Glutamatergic neuron (in vitro differentiated cells): ENCODE measurements around the gene MED14. TPM values are rescaled to one million over a fixed set of nuclear protein-coding genes. Genes with fewer than 3 reads are reported as not detected.
"Not testable (repeated sequence)": the region's sequence is repeated elsewhere in the genome, so short reads cannot be mapped to it uniquely, and the experiment has no call there.

Experiments used
- DNase-seq: peaks from one replicate; pipeline ENCODE4 v3.0.0; 2022
- H3K27ac Mint-ChIP-seq: one replicate; pipeline ENCODE4 v1.8.0; 2020; ENCODE audit warnings: mild to moderate bottlenecking, mixed read lengths, inconsistent platforms; ENCODE audit not compliant: unreplicated experiment
- H3K27me3 Mint-ChIP-seq: one replicate; pipeline ENCODE4 v1.8.0; 2020; ENCODE audit warnings: mild to moderate bottlenecking, moderate library complexity, mixed read lengths, inconsistent platforms; ENCODE audit not compliant: unreplicated experiment
- H3K36me3 Mint-ChIP-seq: one replicate; pipeline ENCODE4 v1.8.0; 2020; ENCODE audit warnings: mild to moderate bottlenecking, mixed read lengths, inconsistent platforms; ENCODE audit not compliant: unreplicated experiment
- H3K4me1 Mint-ChIP-seq: one replicate; pipeline ENCODE4 v1.8.0; 2020; ENCODE audit warnings: mild to moderate bottlenecking, low read depth, mixed read lengths, inconsistent platforms; ENCODE audit not compliant: unreplicated experiment
- H3K4me3 Mint-ChIP-seq: one replicate; pipeline ENCODE4 v1.8.0; 2020; ENCODE audit warnings: mild to moderate bottlenecking, mixed read lengths, inconsistent platforms; ENCODE audit not compliant: unreplicated experiment
- H3K9me3 Mint-ChIP-seq: one replicate; pipeline ENCODE4 v1.8.0; 2020; ENCODE audit warnings: mild to moderate bottlenecking, moderate library complexity, mixed read lengths, inconsistent platforms; ENCODE audit not compliant: unreplicated experiment
- total RNA-seq: library from RNA; stranded (reverse); fragmentation: NEBNext Ultra II Directional; extraction: Animal tissue kit (Norgen Biotek cat#: 25700); gene quantifications from one replicate; pipeline ENCODE4 v1.2.1, GENCODE V29; 2021; ENCODE audit not compliant: unreplicated experiment
- TF ChIP-seq, protein P1 (sequence below): fragments of 200-600 bp; sonication (generic); IDR thresholded peaks from one replicate; pipeline ENCODE4 v1.5.0; 2021; ENCODE audit not compliant: partially characterized antibody, unreplicated experiment

The MED14 gene
- total RNA-seq, 1 donor from 2014 or later: 59.8 TPM

DNA sequence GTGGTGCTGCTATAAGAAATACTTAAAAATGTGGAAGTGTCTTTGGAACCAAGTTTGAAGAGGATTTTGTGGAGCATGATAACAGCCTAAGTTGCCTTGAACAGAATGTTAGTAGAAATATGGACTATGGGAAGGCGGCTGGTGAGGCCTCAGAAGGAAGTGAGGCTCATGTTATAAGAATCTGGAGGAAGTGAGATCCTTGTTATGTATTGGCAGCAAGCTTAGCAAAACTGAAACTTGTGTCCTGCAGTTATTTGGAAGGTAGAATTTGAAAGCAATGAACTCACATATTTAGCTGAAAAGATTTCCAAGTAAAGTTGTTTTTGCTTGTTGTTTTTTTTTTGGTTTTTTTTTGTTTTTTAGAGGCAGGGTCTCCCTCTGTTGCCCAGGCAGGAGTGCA, 13.6 kb upstream of the MED14 start:
- Mint-ChIP-seq H3K36me3 (no peaks in the 10 kb centered on the region), H3K27ac (no peak overlapping the region), H3K27me3 (peaks cover 5% of the 10 kb centered on the region), H3K4me1 (peaks cover 16% of the 10 kb centered on the region), H3K9me3 (peaks cover 6% of the 10 kb centered on the region), H3K4me3 (no peak overlapping the region)
- DNase-seq: no peak
- TF ChIP-seq, protein P1, sequence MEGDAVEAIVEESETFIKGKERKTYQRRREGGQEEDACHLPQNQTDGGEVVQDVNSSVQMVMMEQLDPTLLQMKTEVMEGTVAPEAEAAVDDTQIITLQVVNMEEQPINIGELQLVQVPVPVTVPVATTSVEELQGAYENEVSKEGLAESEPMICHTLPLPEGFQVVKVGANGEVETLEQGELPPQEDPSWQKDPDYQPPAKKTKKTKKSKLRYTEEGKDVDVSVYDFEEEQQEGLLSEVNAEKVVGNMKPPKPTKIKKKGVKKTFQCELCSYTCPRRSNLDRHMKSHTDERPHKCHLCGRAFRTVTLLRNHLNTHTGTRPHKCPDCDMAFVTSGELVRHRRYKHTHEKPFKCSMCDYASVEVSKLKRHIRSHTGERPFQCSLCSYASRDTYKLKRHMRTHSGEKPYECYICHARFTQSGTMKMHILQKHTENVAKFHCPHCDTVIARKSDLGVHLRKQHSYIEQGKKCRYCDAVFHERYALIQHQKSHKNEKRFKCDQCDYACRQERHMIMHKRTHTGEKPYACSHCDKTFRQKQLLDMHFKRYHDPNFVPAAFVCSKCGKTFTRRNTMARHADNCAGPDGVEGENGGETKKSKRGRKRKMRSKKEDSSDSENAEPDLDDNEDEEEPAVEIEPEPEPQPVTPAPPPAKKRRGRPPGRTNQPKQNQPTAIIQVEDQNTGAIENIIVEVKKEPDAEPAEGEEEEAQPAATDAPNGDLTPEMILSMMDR: no peak

DNA sequence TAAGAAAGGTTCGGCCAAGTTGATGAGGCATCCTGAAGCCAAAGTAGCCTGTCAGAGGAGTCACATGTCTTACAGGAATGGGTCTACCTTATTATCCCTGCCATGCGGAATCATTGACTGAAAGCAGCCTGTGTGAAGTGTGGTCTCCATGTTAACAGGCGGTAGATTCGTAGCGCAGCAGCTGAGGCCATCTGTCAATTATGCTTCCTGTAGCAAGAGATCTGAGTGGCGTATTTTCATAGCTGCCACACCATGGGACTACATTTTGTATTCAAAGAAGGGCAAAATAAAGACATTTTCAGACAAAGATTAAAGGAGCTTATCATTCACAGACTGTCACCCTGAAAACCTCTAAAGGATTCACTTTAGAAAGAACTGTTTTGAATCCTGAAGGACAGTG, 11.2 kb upstream of the MED14 start:
- H3K4me3 Mint-ChIP-seq: peak overlapping the region; percentile 58
- H3K9me3 Mint-ChIP-seq: peaks cover 5% of the 10 kb centered on the region
- TF ChIP-seq, protein P1: no peak
- peak; percentile 49 for DNase-seq
- peak overlapping the region; percentile 96 for H3K27ac Mint-ChIP-seq
- peaks cover 5% of the 10 kb centered on the region for H3K27me3 Mint-ChIP-seq
- H3K4me1 Mint-ChIP-seq: peaks cover 16% of the 10 kb centered on the region
- no peaks in the 10 kb centered on the region for H3K36me3 Mint-ChIP-seq

DNA sequence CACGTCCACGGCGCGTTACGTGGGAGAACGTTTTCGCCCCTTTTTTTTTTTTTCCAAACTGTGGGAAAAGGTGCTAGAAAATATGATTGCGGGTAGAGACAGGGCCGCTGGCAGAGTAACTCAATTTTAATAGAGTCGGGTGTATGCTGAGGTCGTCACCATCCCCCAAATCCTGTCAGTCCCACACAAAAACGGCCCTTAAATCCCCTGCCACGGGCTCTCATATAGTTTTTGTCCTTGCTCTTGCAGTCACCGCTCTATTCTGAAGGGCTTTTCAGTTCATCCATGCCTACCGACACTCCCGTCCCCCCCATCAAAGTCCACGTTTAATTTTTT, 796 bp upstream of the MED14 start:
- H3K4me1 Mint-ChIP-seq: peaks cover 13% of the 10 kb centered on the region
- H3K27ac Mint-ChIP-seq: peak overlapping the region; percentile 91
- peaks cover 1% of the 10 kb centered on the region for H3K27me3 Mint-ChIP-seq
- DNase-seq: no peak
- H3K4me3 Mint-ChIP-seq: peak overlapping the region; percentile 88
- peaks cover 4% of the 10 kb centered on the region for H3K9me3 Mint-ChIP-seq
- no peaks in the 10 kb centered on the region for H3K36me3 Mint-ChIP-seq
- TF ChIP-seq, protein P1: no peak

DNA sequence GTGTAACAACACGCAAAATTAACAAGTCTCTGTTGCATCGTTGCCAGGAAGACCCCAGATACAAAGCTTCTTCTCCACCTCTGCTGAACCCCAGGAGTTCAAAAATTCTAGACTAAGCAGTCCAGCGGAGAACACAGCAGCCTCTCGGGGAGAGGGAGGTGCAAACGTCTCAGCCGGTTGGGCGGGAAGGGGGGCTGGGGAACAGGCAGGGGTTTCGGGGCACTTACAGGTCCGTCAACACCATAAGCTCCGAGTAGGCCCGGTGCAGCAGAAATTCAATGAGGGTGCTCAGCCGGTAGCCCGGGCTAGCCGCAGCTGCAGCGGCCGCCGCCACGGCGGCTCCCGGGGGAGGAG, 394 bp downstream of the MED14 start:
- DNase-seq: no peak
- H3K36me3 Mint-ChIP-seq: no peaks in the 10 kb centered on the region
- TF ChIP-seq, protein P1: no peak
- H3K27ac Mint-ChIP-seq: peak overlapping the region; percentile 89
- H3K4me3 Mint-ChIP-seq: peak overlapping the region; percentile 91
- H3K27me3 Mint-ChIP-seq: peaks cover 1% of the 10 kb centered on the region
- H3K4me1 Mint-ChIP-seq: peaks cover 16% of the 10 kb centered on the region
- H3K9me3 Mint-ChIP-seq: peaks cover 4% of the 10 kb centered on the region

DNA sequence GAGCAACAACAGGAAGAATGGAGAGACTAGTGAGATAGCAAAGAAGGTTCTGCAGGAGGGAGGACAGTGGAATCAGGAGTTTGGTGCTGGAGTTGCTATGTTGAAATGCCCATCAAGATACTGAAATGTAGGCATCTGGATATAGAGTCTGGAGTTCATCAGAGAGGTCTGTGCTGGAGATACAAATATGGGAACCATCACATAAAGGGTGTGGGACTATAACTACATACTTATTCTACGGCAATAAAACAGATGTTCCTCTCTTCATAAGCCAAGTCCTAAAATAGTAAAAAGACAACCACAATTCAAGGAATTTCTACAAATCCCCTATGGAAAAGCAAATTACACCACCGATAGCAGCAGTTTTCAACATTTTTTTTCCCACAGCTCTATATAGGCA, 1.6 kb downstream of the MED14 start:
- DNase-seq: no peak
- Mint-ChIP-seq H3K4me3 (peak overlapping the region; percentile 91), H3K27me3 (peaks cover 3% of the 10 kb centered on the region), H3K4me1 (peaks cover 19% of the 10 kb centered on the region), H3K36me3 (no peaks in the 10 kb centered on the region), H3K27ac (peak overlapping the region; percentile 53), H3K9me3 (peaks cover 4% of the 10 kb centered on the region)
- TF ChIP-seq, protein P1: no peak

DNA sequence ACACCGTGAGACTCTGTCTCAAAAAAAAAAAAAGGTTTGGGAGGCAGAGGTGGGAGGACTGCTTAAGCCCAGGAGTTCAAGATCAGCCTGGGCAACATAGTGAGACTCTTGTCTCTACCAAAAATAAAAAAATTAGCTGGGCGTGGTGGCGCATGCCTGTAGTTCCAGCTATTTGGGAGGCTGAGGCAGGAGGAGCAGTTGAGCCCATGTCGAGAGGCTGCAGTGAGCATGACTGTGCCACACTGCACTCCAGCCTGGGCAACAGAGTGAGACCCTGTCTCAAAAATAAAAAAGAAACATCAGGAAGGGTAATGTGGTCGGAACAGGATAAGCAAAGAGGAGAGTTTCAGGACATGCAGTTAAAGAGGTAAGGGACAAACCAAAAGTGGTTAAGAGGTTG, 2.8 kb downstream of the MED14 start:
- H3K4me3 Mint-ChIP-seq, DNase-seq, H3K9me3 Mint-ChIP-seq, H3K27ac Mint-ChIP-seq, H3K27me3 Mint-ChIP-seq, H3K36me3 Mint-ChIP-seq: not testable (repeated sequence)
- H3K4me1 Mint-ChIP-seq: peaks cover 19% of the 10 kb centered on the region
